ENCODE results near the gene SPRR2E.
"Not testable (repeated sequence)": the region's sequence is repeated elsewhere in the genome, so short reads cannot be mapped to it uniquely, and the experiment has no call there.

Gene SPRR2E

GRCh38 chr1:153058826-153059784, 35.2 kb downstream of the SPRR2E start:
- no peak for DNase-seq (ENCODE audit: extremely low read depth, low read depth)
- no peak for TF ChIP-seq CTCF (IDR thresholded peaks at IDR 0.05; ENCODE audit: low read depth, low read length)

- DNase-seq (ENCODE audit: extremely low read depth, low read depth): no peak
- TF ChIP-seq CTCF (IDR thresholded peaks at IDR 0.05; ENCODE audit: low read depth, low read length): no peak
These were observed 36.2 kb downstream of the SPRR2E start for GRCh38 chr1:153058154-153058553.

DNA sequence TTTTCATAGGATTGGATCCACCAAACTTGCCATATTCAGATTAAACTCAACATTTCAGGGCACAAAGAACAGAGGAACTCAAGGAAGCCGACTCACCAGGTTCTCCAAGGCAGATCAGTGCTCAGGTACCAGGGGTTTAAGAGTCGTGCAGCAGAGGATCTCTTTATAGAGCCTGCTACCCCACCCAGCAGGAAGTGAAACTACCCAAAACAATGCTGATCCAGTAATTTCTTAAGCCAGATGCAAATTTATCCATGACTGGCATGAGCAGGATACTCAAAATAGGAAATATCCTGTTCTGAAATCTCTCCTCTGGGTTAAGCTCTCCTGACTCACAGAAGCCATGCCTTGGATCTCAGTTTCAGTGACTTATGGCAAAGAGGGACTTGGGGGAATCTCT, 37.0 kb downstream of the SPRR2E start, which contains the start of gene SPRR2A:
Gene SPRR2A (minus strand): TSS at position 138 of the 400 bp plus-strand sequence. CDS start 777 bp downstream, outside the sequence.
- TF ChIP-seq CTCF (IDR thresholded peaks at IDR 0.05; ENCODE audit: low read depth, low read length): no peak
- DNase-seq (ENCODE audit: extremely low read depth, low read depth): no peak

- not testable (repeated sequence) for DNase-seq (ENCODE audit: extremely low read depth, low read depth)
These were observed 38.2 kb downstream of the SPRR2E start for GRCh38 chr1:153056111-153056510.

DNA sequence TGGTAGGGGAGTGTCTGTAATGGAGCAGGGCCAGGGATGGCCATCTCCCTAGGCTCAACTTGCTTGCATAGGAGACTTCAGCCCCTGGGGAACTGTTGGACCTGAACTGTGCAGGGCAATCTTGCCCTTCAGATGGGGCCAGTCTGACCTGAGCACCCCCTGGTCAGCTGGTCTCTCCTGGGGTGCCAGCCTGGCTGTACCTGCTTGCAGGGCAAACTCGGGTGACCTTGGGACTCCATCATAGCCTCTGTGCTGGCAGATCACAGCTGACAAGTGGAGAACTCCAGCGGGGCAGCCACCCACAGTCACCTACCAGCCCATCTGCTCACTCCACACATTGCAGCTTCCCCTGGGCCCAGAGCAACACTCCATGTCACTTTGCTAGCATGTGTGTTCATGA, 45.1 kb downstream of the SPRR2E start:
- DNase-seq (ENCODE audit: extremely low read depth, low read depth): no peak
- TF ChIP-seq CTCF (IDR thresholded peaks at IDR 0.05; ENCODE audit: low read depth, low read length): no peak
